ENCODE measurements around the gene OPA1.

The OPA1 gene

GRCh38 chr3:193716150-193716549 lies 123.1 kb downstream of the OPA1 start:
- Mint-ChIP-seq H3K4me1 (peaks cover 7 to 10% of the 10 kb centered on the region in 2 donors), H3K36me3 (peaks cover 11 to 26% of the 10 kb centered on the region in 2 donors), H3K9me3 (peaks cover 11 to 12% of the 10 kb centered on the region in 2 donors), H3K27me3 (no peaks in the 10 kb centered on the region), H3K27ac (no peak overlapping the region), H3K4me3 (no peak overlapping the region)
- no peak for DNase-seq
- peak in 1 of 2 donors; percentile 59 for ATAC-seq (replicated peaks)

- Mint-ChIP-seq H3K9me3 (peaks cover 4 to 6% of the 10 kb centered on the region in 2 donors), H3K4me3 (no peak overlapping the region), H3K27me3 (peaks cover 8 to 9% of the 10 kb centered on the region in 2 donors), H3K4me1 (peaks cover 7 to 10% of the 10 kb centered on the region in 2 donors), H3K36me3 (peaks cover 4 to 11% of the 10 kb centered on the region in 2 donors), H3K27ac (no peak overlapping the region)
- DNase-seq (no peak), ATAC-seq (replicated peaks) (no peak)
Observed at GRCh38 chr3:193719735-193720134, 126.7 kb downstream of the OPA1 start.

GRCh38 chr3:193720169-193720568 lies 127.2 kb downstream of the OPA1 start:
- H3K9me3 Mint-ChIP-seq, result peaks cover 4 to 6% of the 10 kb centered on the region in 2 donors
- no peak overlapping the region for H3K4me3 Mint-ChIP-seq
- peaks cover 7 to 10% of the 10 kb centered on the region in 2 donors for H3K4me1 Mint-ChIP-seq
- DNase-seq (no peak), ATAC-seq (replicated peaks) (no peak)
- H3K36me3 Mint-ChIP-seq, result peaks cover 4 to 10% of the 10 kb centered on the region in 2 donors
- H3K27me3 Mint-ChIP-seq, result peaks cover 8 to 9% of the 10 kb centered on the region in 2 donors
- no peak overlapping the region for H3K27ac Mint-ChIP-seq

- H3K9me3 Mint-ChIP-seq, result peaks cover 3 to 4% of the 10 kb centered on the region in 2 donors
- H3K4me1 Mint-ChIP-seq, result no peaks in the 10 kb centered on the region
- H3K27me3 Mint-ChIP-seq, result peaks cover 8 to 9% of the 10 kb centered on the region in 2 donors
- no peak overlapping the region for H3K27ac Mint-ChIP-seq
- ATAC-seq (replicated peaks) (no peak), DNase-seq (no peak)
- peaks cover 1 to 3% of the 10 kb centered on the region in 2 donors for H3K36me3 Mint-ChIP-seq
- H3K4me3 Mint-ChIP-seq, result no peak overlapping the region
Observed at GRCh38 chr3:193722566-193722965, 129.6 kb downstream of the OPA1 start.

GRCh38 chr3:193727089-193727488 lies 134.1 kb downstream of the OPA1 start:
- DNase-seq (no peak), ATAC-seq (replicated peaks) (no peak)
- no peaks in the 10 kb centered on the region for H3K9me3 Mint-ChIP-seq
- peaks cover 8 to 10% of the 10 kb centered on the region in 2 donors for H3K4me1 Mint-ChIP-seq
- no peaks in the 10 kb centered on the region for H3K36me3 Mint-ChIP-seq
- no peak overlapping the region for H3K4me3 Mint-ChIP-seq
- no peak overlapping the region for H3K27ac Mint-ChIP-seq
- H3K27me3 Mint-ChIP-seq, result peaks cover 8 to 16% of the 10 kb centered on the region in 2 donors

GRCh38 chr3:193728429-193729087 lies 135.6 kb downstream of the OPA1 start:
- no peaks in the 10 kb centered on the region for H3K36me3 Mint-ChIP-seq
- H3K4me1 Mint-ChIP-seq, result peaks cover 8 to 10% of the 10 kb centered on the region in 2 donors
- ATAC-seq (replicated peaks), result peak in 1 of 2 donors; percentile 23

GRCh38 chr3:193729088-193729465 lies 136.1 kb downstream of the OPA1 start:
- H3K27ac Mint-ChIP-seq, result no peak overlapping the region
- no peaks in the 10 kb centered on the region for H3K36me3 Mint-ChIP-seq
- no peaks in the 10 kb centered on the region for H3K9me3 Mint-ChIP-seq
- ATAC-seq (replicated peaks) (no peak), DNase-seq (no peak)
- peaks cover 0 to 8% of the 10 kb centered on the region in 2 donors for H3K27me3 Mint-ChIP-seq
- peaks cover 8 to 10% of the 10 kb centered on the region in 2 donors for H3K4me1 Mint-ChIP-seq
- H3K4me3 Mint-ChIP-seq, result no peak overlapping the region

More at GRCh38 chr3:193728429-193729087, 135.6 kb downstream of the OPA1 start:
- H3K4me3 Mint-ChIP-seq, result no peak overlapping the region
- peaks cover 0 to 8% of the 10 kb centered on the region in 2 donors for H3K27me3 Mint-ChIP-seq
- H3K27ac Mint-ChIP-seq, result no peak overlapping the region
- H3K9me3 Mint-ChIP-seq, result no peaks in the 10 kb centered on the region
- DNase-seq, result no peak

- Mint-ChIP-seq H3K36me3 (no peaks in the 10 kb centered on the region), H3K9me3 (no peaks in the 10 kb centered on the region), H3K27ac (no peak overlapping the region), H3K4me1 (peaks cover 8 to 10% of the 10 kb centered on the region in 2 donors), H3K4me3 (no peak overlapping the region), H3K27me3 (peaks cover 0 to 8% of the 10 kb centered on the region in 2 donors)
- DNase-seq (no peak), ATAC-seq (replicated peaks) (no peak)
Observed at GRCh38 chr3:193729601-193730000, 136.6 kb downstream of the OPA1 start.

- Mint-ChIP-seq H3K9me3 (no peaks in the 10 kb centered on the region), H3K27ac (no peak overlapping the region), H3K4me3 (no peak overlapping the region), H3K4me1 (peaks cover 8 to 10% of the 10 kb centered on the region in 2 donors), H3K36me3 (no peaks in the 10 kb centered on the region), H3K27me3 (peaks cover 0 to 8% of the 10 kb centered on the region in 2 donors)
- ATAC-seq (replicated peaks), result no peak
- DNase-seq, result no peak
Observed at GRCh38 chr3:193730511-193730910, 137.5 kb downstream of the OPA1 start.

- peaks cover 0 to 8% of the 10 kb centered on the region in 2 donors for H3K27me3 Mint-ChIP-seq
- no peaks in the 10 kb centered on the region for H3K9me3 Mint-ChIP-seq
- no peak overlapping the region for H3K27ac Mint-ChIP-seq
- DNase-seq (no peak), ATAC-seq (replicated peaks) (no peak)
- no peaks in the 10 kb centered on the region for H3K36me3 Mint-ChIP-seq
- peaks cover 8 to 10% of the 10 kb centered on the region in 2 donors for H3K4me1 Mint-ChIP-seq
- no peak overlapping the region for H3K4me3 Mint-ChIP-seq
Observed at GRCh38 chr3:193730976-193731375, 138.0 kb downstream of the OPA1 start.

- H3K27ac Mint-ChIP-seq, result no peak overlapping the region
- no peak for ATAC-seq (replicated peaks)
- peaks cover 8 to 10% of the 10 kb centered on the region in 2 donors for H3K4me1 Mint-ChIP-seq
Observed at GRCh38 chr3:193731656-193732055, 138.6 kb downstream of the OPA1 start.

GRCh38 chr3:193732391-193732790 lies 139.4 kb downstream of the OPA1 start:
- Mint-ChIP-seq H3K4me3 (no peak overlapping the region), H3K36me3 (no peaks in the 10 kb centered on the region), H3K4me1 (peaks cover 8 to 10% of the 10 kb centered on the region in 2 donors), H3K27ac (no peak overlapping the region), H3K27me3 (peaks cover 5 to 8% of the 10 kb centered on the region in 2 donors), H3K9me3 (no peaks in the 10 kb centered on the region)
- DNase-seq, result no peak
- no peak for ATAC-seq (replicated peaks)

More at GRCh38 chr3:193731656-193732055, 138.6 kb downstream of the OPA1 start:
- H3K9me3 Mint-ChIP-seq, result no peaks in the 10 kb centered on the region
- no peak overlapping the region for H3K4me3 Mint-ChIP-seq
- DNase-seq, result no peak
- peaks cover 0 to 8% of the 10 kb centered on the region in 2 donors for H3K27me3 Mint-ChIP-seq
- no peaks in the 10 kb centered on the region for H3K36me3 Mint-ChIP-seq

GRCh38 chr3:193732827-193733226 lies 139.8 kb downstream of the OPA1 start:
- peaks cover 5 to 8% of the 10 kb centered on the region in 2 donors for H3K27me3 Mint-ChIP-seq
- ATAC-seq (replicated peaks) (no peak), DNase-seq (no peak)
- H3K9me3 Mint-ChIP-seq, result no peaks in the 10 kb centered on the region
- peaks cover 8 to 10% of the 10 kb centered on the region in 2 donors for H3K4me1 Mint-ChIP-seq
- no peak overlapping the region for H3K4me3 Mint-ChIP-seq
- no peak overlapping the region for H3K27ac Mint-ChIP-seq
- H3K36me3 Mint-ChIP-seq, result no peaks in the 10 kb centered on the region

GRCh38 chr3:193734737-193735366 lies 141.8 kb downstream of the OPA1 start:
- no peaks in the 10 kb centered on the region for H3K9me3 Mint-ChIP-seq
- DNase-seq (no peak), ATAC-seq (replicated peaks) (no peak)
- peaks cover 3 to 5% of the 10 kb centered on the region in 2 donors for H3K27me3 Mint-ChIP-seq
- no peak overlapping the region for H3K4me3 Mint-ChIP-seq
- no peak overlapping the region for H3K27ac Mint-ChIP-seq
- H3K36me3 Mint-ChIP-seq, result no peaks in the 10 kb centered on the region
- H3K4me1 Mint-ChIP-seq, result peaks cover 0 to under 1% of the 10 kb centered on the region in 2 donors

GRCh38 chr3:193735850-193736249 lies 142.8 kb downstream of the OPA1 start:
- H3K27me3 Mint-ChIP-seq, result peaks cover 0 to 5% of the 10 kb centered on the region in 2 donors
- no peak overlapping the region for H3K4me3 Mint-ChIP-seq
- no peaks in the 10 kb centered on the region for H3K9me3 Mint-ChIP-seq
- H3K4me1 Mint-ChIP-seq, result no peaks in the 10 kb centered on the region
- DNase-seq (no peak), ATAC-seq (replicated peaks) (no peak)
- no peaks in the 10 kb centered on the region for H3K36me3 Mint-ChIP-seq
- H3K27ac Mint-ChIP-seq, result no peak overlapping the region
